SK-N-MC (cell line): ENCODE data around the gene P2RY2.

Source experiments
- EZH2 ChIP-seq: fragments of 200-600 bp; sonication (generic); IDR thresholded peaks from one replicate; pipeline ENCODE4 v1.6.1; 2017; ENCODE audit warnings: antibody characterized with exemption
- FOXP2 ChIP-seq: optimal IDR thresholded peaks from 2 replicates; pipeline ENCODE3; 2011; ENCODE audit warnings: mild to moderate bottlenecking, moderate library complexity; ENCODE audit not compliant: insufficient read depth; ENCODE audit errors: extremely low read length, control extremely low read depth
- POLR2AphosphoS5 ChIP-seq: IDR thresholded peaks from 2 replicates; pipeline ENCODE4 v1.6.1; 2012; ENCODE audit warnings: mild to moderate bottlenecking, low read depth, low read length, borderline replicate concordance

DNA sequence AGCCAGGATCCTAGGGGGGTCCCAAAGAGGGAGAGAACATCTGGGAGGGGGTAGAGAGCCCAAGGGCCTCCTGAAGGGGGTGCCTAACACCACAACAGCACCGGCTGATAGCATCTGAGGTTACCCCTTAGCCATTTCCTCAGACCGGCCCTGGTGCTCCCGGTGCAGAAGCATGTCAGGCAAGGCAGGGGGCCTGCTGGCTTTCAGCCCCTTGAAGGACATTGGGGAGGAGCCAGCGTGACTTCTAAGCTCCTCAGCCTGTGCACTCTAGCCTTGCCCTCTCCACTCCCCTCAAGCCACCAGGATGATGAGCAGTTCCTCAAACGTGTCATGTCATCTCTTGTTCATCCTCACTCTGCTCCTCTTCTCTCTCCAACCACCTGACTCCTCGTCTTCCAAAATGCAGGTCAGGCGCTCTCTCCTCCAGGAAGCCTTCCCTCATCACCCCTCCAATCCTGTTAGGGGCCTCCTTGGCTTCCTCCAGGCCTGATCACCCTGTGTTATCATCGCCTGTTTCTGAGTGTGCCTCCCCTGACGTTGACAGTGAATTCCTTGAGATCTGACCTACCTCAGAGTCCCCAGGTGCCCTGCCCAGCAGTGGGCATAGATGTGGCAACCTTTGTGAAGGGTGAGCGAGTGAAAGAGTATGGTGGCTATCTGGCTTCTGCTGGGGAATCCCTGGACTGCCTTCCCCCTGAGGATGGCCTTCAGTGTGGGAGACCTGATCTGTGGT is 6.1 kb downstream of the P2RY2 start:
- TF ChIP-seq POLR2AphosphoS5 (no peak), EZH2 (no peak), FOXP2 (no peak)
